OCI-LY3 (cell line): ENCODE measurements around the gene ABHD15.

Source experiments
- CTCF ChIP-seq: fragments of 200-600, 300-600 bp; sonication (generic); IDR thresholded peaks from 2 replicates; pipeline ENCODE4 v1.5.1; 2014; ENCODE audit warnings: antibody characterized with exemption, low read length, low read depth
- EZH2phosphoT487 ChIP-seq: fragments of 200-600 bp; shearing (Covaris generic); IDR thresholded peaks from 2 replicates; pipeline ENCODE4 v1.6.1; 2018; ENCODE audit warnings: antibody characterized with exemption, mixed run types, low read depth

- TF ChIP-seq CTCF = no peak
- no peak for TF ChIP-seq EZH2phosphoT487
Observed at GRCh38 chr17:29569245-29569950, 2.6 kb upstream of the ABHD15 start.
